Measurements from ENCODE around the gene PHACTR3. TPM values are rescaled to one million over a fixed set of nuclear protein-coding genes. Genes with fewer than 3 reads are reported as not detected.

PHACTR3 gene
- total RNA-seq, 4 donors from 2014 or later: 0.26 to 3.2 (median 0.57) TPM

DNA sequence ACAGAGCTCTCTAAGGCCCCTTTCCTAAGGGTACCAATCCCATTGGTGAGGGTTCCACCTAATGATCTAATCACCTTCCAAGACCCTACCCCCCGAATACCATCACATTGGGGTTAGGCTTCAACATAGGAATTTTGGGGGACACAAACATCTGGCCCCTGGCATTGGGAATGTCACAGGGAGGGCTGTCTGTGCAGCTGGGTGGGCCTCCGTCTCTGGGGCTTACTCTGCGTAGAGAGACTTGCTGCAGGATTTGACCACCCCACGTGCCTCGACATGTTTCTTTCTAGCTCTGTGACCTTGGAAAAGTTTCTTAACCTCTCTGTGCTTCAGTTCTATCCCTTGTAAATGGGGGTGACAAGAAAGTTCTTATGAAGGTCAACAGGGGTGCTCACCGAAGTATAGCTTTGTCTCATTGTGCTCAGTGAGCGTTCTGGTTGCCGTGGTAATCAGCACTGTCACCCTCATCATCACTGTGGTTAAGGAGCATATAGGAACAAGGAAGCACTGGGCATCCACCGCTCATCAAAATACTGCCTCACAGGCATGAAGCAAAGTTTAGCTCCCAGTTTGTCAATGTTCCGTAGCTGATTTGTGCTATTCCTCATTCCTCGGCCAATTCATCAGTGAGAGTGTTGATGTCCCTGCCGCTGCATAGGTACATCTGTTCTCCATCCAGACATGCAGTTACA, 176.3 kb downstream of the PHACTR3 start:
- intact Hi-C loops (cut with DNase I; ENCODE audit: low total_unique reads): no loop called here
- DNase-seq: no peak
- Histone ChIP-seq H3K4me1 (no peaks in the 10 kb centered on the region), H3K27ac (no peak overlapping the region), H3K27me3 (no peaks in the 10 kb centered on the region), H3K36me3 (no peaks in the 10 kb centered on the region), H3K4me3 (no peak overlapping the region), H3K9me3 (no peaks in the 10 kb centered on the region)
- no peak for TF ChIP-seq POLR2A (IDR thresholded peaks at IDR 0.05)
- TF ChIP-seq, protein P1, sequence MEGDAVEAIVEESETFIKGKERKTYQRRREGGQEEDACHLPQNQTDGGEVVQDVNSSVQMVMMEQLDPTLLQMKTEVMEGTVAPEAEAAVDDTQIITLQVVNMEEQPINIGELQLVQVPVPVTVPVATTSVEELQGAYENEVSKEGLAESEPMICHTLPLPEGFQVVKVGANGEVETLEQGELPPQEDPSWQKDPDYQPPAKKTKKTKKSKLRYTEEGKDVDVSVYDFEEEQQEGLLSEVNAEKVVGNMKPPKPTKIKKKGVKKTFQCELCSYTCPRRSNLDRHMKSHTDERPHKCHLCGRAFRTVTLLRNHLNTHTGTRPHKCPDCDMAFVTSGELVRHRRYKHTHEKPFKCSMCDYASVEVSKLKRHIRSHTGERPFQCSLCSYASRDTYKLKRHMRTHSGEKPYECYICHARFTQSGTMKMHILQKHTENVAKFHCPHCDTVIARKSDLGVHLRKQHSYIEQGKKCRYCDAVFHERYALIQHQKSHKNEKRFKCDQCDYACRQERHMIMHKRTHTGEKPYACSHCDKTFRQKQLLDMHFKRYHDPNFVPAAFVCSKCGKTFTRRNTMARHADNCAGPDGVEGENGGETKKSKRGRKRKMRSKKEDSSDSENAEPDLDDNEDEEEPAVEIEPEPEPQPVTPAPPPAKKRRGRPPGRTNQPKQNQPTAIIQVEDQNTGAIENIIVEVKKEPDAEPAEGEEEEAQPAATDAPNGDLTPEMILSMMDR (IDR thresholded peaks at IDR 0.05): no peak

DNA sequence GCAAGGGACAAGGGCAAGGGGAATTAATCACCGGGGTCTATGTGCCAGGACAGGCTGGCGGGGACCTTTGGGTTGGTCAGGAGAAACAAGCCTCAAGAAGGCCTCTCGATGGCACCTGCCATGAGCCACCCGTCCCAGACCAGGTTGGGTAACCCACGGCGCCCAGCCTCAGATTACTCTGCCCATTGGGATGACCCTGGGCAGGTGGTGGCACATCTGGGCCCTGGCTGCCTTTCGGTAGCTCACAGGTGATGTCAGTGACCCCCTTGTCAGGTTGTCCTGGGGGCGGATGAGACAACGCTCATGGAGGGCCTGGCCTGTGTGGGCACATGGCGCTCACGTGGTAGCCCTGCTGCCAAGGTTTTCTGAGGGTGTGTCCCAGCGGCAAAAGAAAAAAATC, 176.9 kb downstream of the PHACTR3 start:
- no peaks in the 10 kb centered on the region for H3K9me3 ChIP-seq
- DNase-seq: no peak
- no peaks in the 10 kb centered on the region for H3K36me3 ChIP-seq
- H3K4me1 ChIP-seq: no peaks in the 10 kb centered on the region
- TF ChIP-seq, protein P1 (IDR thresholded peaks at IDR 0.05): no peak
- TF ChIP-seq POLR2A (IDR thresholded peaks at IDR 0.05): no peak
- H3K27ac ChIP-seq: no peak overlapping the region
- no peaks in the 10 kb centered on the region for H3K27me3 ChIP-seq
- intact Hi-C loops (cut with DNase I; ENCODE audit: low total_unique reads): no loop called here
- no peak overlapping the region for H3K4me3 ChIP-seq

DNA sequence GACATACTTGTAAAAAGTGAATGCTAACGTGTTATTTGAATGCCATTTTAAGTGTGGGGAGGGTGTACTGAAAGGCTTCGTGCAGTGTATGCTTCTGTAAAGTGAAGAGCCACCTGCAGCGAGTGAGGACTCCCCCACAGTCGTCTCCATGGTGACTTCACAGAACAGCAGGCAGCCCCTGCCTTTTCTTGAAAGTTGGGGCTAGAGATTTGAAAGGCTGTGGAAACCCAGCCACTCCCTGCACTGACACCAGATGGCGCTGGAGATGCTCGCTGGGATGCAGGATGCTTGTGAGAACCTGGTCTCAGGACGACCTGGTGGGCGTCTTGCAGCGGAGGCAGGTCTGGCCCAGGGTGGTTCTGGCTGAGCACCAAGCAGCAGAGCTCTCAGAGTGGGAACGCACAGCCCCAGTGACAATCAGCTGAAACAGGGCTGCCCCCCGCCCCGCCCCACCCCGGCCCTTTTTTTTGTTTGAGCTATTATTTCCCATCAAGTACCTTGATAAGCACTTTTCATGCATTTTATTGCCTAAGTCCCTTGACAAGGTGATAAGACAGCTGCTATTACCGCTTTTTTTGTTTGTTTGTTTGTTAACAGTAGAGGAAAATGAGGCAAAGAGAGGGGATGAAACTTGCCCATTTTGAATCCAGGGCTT, 178.8 kb downstream of the PHACTR3 start:
- DNase-seq: peak in 1 of 2 donors; percentile 30
- intact Hi-C loops (cut with DNase I; ENCODE audit: low total_unique reads): no loop called here
- no peaks in the 10 kb centered on the region for H3K4me1 ChIP-seq
- no peaks in the 10 kb centered on the region for H3K36me3 ChIP-seq
- TF ChIP-seq, protein P1 (IDR thresholded peaks at IDR 0.05): peak; percentile 56 to 75 (median 66)
- no peak for TF ChIP-seq POLR2A (IDR thresholded peaks at IDR 0.05)
- H3K9me3 ChIP-seq: no peaks in the 10 kb centered on the region
- H3K4me3 ChIP-seq: no peak overlapping the region
- H3K27me3 ChIP-seq: no peaks in the 10 kb centered on the region
- no peak overlapping the region for H3K27ac ChIP-seq

DNA sequence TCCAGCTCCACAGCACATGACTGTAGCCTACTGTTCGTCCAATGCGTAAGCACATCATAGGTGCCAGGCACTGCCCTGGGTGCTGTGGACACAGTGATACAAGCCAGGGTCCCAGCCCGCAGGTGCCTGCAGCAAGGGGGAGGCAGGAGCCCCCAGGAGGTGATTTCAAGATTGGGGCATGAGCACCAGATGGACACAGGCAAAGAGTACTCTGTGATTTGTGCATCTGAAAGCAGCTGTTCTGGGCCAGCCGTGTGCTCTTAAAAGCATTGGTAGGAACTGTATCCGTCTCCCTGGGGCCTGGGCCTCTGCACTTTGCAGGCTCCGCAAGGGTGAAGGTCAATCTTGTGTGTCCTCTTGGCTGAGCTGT, 179.3 kb downstream of the PHACTR3 start:
- H3K9me3 ChIP-seq: no peaks in the 10 kb centered on the region
- H3K27ac ChIP-seq: no peak overlapping the region
- H3K4me1 ChIP-seq: no peaks in the 10 kb centered on the region
- no peaks in the 10 kb centered on the region for H3K36me3 ChIP-seq
- TF ChIP-seq POLR2A (IDR thresholded peaks at IDR 0.05): no peak
- TF ChIP-seq, protein P1 (IDR thresholded peaks at IDR 0.05): no peak
- H3K4me3 ChIP-seq: no peak overlapping the region
- intact Hi-C loops (cut with DNase I; ENCODE audit: low total_unique reads): no loop called here
- DNase-seq: no peak
- H3K27me3 ChIP-seq: no peaks in the 10 kb centered on the region

DNA sequence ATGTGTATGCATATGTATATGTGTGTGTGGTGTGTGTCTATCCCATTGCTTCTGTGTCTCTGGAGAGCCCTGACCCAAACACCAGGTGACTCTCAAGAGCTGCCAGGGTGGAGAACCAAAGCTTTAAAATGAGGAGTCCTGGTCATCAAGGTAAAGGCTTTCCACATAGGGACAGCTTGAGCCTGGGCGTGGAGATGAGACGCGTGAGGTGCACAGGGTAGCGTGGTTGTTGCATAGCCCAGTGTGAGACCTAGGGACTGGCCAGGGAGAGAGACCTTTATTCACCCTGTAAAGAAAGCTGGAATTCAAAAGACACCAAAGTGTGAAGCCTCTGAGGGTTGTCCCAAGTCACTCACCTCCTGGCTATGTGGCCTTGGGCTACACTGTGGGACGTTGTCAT, 180.0 kb downstream of the PHACTR3 start:
- Histone ChIP-seq H3K4me3 (no peak overlapping the region), H3K27me3 (no peaks in the 10 kb centered on the region), H3K27ac (no peak overlapping the region), H3K36me3 (no peaks in the 10 kb centered on the region), H3K9me3 (no peaks in the 10 kb centered on the region), H3K4me1 (no peaks in the 10 kb centered on the region)
- intact Hi-C loops (cut with DNase I; ENCODE audit: low total_unique reads): no loop called here
- DNase-seq: no peak
- TF ChIP-seq, protein P1 (IDR thresholded peaks at IDR 0.05): no peak
- TF ChIP-seq POLR2A (IDR thresholded peaks at IDR 0.05): no peak
